ENCODE measurements around the gene ALPG.
"Not testable (repeated sequence)": the region's sequence is repeated elsewhere in the genome, so short reads cannot be mapped to it uniquely, and the experiment has no call there.

Gene ALPG

DNA sequence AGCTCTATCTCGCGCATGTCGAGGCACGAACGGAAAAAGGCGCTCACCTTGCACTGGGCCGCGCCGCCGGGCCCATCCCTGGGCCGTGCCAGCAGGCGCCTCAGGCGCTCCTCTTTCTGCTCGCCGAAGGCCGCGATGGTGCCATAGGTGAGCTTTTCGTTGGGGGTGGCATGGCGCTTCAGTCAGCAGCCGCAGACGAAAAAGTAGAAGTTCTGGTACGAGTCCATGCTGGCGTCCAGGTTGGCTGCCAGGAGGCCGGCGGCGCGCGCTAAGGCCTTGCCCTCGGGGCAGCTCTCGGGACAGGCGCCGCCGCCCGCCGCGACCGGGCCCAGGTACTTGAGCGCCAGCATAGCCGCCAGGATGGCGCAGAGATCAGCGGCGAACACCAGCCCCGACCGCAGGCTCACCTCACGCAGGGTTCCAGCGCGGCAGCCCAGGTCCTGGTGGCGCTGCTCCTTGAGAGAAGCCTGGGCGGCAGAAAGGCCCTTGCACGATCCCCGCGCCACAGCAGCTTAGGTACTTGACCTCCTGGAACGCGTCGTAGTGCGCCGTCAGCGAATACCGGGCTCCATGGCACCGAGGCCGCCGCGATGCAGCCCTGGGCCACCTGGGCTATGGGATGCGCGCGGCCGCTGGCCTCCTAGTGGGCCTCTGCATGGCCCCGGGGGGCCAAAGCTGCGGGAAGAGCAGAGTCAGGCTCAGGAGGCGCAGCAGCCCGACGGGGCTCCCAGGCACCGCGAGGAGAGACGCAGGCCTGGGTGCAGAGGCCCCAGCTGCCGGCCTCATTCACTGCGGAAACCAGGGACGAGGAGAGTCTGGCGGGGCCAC, 12.8 kb downstream of the ALPG start:
- DNase-seq (ENCODE audit: low spot score) = no peak

- no peak for DNase-seq (ENCODE audit: low spot score)
Observed at GRCh38 chr2:232420073-232420454, 13.4 kb downstream of the ALPG start.

DNA sequence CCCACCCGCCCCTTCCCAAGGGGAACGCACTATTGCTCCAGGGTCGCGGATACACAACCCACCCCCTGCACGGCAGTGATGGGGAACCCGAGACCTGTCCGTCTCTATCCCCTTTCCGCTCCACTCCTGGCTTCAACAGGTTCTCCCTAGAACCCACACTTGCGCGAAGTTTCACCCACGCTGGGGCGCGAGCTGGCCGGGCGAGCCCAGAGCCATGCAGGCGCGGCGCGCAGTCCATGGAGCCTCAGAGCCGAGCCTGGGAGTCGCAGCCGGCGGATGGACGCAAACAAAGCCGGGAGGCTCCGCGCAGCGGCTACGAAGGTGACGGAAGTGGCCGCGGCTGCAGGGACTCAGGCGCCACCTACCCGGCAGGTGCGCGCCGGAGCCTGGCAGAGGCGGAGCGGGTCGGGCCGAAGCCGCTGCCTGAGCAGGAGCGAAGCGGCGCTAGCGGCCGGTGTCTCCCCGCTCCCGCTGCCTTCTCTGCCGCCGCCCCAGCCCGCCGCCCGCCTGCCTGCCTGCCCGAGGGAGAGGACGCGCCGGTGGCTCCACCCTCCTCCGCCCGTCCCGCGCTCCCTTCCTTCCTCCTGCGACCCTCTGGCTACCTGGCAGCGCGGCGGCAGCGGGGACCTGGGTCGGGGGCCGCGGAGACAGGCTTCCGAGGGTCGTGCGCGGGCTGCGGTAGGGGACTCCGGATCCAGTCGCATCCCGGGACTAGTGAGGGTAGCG, 14.0 kb downstream of the ALPG start:
- no peak for DNase-seq (ENCODE audit: low spot score)

DNA sequence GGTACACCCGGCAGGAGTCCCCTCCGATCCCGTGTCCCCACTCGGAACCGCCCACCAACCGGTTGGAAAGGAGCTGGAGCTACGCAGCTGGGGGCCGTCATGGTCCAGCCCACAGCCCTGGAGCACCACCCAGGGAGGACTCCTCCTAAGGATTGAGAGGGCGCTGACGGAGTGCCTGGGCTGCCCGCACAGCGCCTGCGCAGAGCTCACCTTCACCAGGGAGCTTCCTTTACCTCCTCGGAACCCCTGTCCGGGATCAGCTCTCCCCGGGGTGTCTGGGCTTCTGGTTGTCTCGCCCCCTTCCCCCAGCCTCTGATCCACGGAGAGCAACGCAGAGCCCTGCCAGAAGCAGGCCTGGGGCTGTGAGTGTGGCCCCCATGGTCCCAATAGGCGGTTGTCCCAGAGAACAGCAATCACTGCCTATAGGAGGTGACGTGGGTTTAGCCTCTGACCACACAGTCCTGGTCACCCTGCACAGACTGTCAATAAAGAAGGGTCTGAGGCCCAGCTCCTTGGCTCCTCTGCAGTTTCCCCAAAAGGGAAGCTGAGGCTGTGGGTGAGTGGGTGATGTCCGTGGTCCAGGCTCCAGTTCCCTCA, 14.6 kb downstream of the ALPG start:
- no peak for DNase-seq (ENCODE audit: low spot score)

GRCh38 chr2:232422051-232422450, 15.4 kb downstream of the ALPG start:
- DNase-seq (ENCODE audit: low spot score) = no peak

DNA sequence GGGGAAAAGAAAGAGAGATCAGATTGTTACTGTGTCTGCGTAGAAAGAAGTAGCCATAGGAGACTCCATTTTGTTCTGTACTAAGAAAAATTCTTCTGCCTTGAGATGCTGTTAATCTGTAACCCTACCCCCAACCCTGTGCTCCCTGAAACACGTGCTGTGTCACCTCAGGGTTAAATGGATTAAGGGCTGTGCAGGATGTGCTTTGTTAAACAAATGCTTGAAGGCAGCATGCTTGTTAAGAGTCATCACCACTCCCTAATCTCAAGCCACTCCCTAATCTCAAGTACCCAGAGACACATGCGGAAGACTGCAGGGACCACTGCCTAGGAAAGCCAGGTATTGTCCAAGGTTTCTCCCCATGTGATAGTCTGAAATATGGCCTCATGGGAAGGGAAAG, 16.4 kb downstream of the ALPG start:
- not testable (repeated sequence) for DNase-seq (ENCODE audit: low spot score)

DNA sequence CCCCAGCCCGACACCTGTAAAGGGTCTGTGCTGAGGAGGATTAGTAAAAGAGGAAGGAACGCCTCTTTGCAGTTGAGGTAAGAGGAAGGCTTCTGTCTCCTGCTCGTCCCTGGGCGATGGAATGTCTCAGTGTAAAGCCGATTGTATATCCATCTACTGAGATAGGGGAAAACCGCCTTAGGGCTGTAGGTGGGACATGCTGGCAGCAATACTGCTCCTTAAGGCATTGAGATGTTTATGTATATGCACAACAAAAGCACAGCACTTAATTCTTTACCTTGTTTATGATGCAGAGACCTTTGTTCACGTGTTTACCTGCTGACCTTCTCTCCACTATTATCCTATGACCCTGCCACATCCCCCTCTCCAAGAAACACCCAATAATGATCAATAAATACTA, 16.8 kb downstream of the ALPG start:
- not testable (repeated sequence) for DNase-seq (ENCODE audit: low spot score)

- no peak for DNase-seq (ENCODE audit: low spot score)
Observed at GRCh38 chr2:232431705-232432590, 25.3 kb downstream of the ALPG start.

- no peak for DNase-seq (ENCODE audit: low spot score)
Observed at GRCh38 chr2:232432598-232433184, 26.0 kb downstream of the ALPG start.

GRCh38 chr2:232433622-232434021, 27.0 kb downstream of the ALPG start:
- DNase-seq (ENCODE audit: low spot score) = not testable (repeated sequence)

GRCh38 chr2:232434091-232434490, 27.4 kb downstream of the ALPG start:
- no peak for DNase-seq (ENCODE audit: low spot score)

DNA sequence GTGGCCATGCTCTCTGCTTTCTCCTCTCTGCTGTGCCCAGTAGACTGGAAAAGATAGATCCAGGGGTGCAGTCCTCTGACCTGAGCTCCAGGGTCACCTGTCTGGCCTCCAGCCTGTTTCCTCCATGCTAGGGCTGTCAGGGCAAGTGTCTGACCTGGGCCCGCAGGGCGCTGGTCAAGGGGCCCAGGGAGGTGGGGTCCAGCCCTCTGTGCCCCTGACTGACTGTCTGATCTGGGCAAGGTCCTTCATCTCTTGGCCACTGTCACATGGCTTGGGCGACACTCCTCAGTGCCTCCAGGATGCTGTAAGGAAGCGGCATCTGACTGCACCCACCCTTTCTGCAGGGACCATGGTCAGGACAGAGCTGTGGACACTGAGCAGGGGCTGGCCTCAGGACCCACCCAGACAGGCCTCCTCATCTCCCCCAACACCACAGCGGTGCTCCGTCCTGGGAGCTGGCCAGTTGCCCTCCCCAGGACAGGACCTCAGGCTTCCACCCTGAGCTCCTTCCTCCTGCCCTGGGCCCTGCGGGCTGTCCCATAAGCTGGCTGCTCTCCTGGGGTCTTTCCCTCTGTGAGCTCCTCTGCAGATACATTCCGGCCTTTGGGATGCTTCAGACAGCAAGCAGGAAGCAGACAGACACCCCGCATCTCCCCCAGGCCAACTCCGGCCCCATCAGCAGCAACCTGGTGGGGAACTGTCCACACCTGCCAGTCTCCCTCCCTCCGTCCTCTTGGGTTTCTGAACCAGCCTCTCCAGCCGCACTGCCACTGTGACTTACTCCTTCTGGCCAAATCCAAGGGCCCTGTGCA, 28.1 kb downstream of the ALPG start:
- no peak for DNase-seq (ENCODE audit: low spot score)

DNA sequence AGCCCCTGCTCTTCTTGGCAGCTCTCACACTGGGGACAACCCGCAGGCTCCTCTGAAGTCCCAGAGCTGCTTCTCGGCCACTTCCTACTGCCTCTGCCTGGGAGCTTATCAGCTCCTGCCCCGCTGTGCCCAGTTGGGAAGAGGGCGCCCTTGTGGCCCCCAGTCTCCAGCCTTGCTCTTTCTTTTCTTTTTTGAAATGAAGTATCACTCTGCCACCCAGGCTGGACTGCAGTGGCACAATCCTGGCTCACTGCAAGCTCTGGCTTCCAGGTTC, 28.7 kb downstream of the ALPG start:
- DNase-seq (ENCODE audit: low spot score) = no peak

- no peak for DNase-seq (ENCODE audit: low spot score)
Observed at GRCh38 chr2:232435805-232436204, 29.2 kb downstream of the ALPG start.

GRCh38 chr2:232436381-232437194, 29.9 kb downstream of the ALPG start:
- DNase-seq (ENCODE audit: low spot score) = no peak

DNA sequence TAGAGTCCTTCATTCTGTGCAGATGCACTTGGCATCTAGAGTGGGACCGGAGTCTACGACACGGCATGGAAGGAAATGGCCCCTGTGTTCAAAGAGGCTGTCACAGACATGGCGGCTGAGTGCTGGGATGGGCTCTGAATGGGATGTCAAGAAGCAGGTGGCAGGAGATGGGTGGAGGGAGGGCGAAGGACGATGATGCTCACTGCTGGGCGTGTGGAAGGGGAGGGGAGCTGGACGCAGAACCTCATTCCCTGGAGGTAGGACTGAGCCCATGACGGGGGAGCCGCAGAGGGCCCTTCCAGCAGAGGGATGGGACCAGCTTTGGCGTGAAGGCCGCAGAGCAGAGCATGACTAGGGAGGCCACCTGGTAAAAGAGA, 30.5 kb downstream of the ALPG start:
- no peak for DNase-seq (ENCODE audit: low spot score)

- no peak for DNase-seq (ENCODE audit: low spot score)
Observed at GRCh38 chr2:232438091-232438490, 31.4 kb downstream of the ALPG start.

- peak; percentile 11 for DNase-seq (ENCODE audit: low spot score)
Observed at GRCh38 chr2:232438951-232439757, 32.5 kb downstream of the ALPG start.

GRCh38 chr2:232439758-232440135, 33.1 kb downstream of the ALPG start:
- no peak for DNase-seq (ENCODE audit: low spot score)
